ENCODE results near the gene GPR68.

The GPR68 gene

GRCh38 chr14:91207008-91207407 is 37.5 kb downstream of the GPR68 start (continued):
- TF ChIP-seq ZNF148 (tag by site-specific recombination; IDR thresholded peaks at IDR 0.05; ENCODE audit: borderline replicate concordance): no peak
- TF ChIP-seq ZNF585B (tag by site-specific recombination; IDR thresholded peaks at IDR 0.05): no peak
- TF ChIP-seq INSM2 (tag by site-specific recombination; IDR thresholded peaks at IDR 0.05): no peak
- TF ChIP-seq, protein P1, sequence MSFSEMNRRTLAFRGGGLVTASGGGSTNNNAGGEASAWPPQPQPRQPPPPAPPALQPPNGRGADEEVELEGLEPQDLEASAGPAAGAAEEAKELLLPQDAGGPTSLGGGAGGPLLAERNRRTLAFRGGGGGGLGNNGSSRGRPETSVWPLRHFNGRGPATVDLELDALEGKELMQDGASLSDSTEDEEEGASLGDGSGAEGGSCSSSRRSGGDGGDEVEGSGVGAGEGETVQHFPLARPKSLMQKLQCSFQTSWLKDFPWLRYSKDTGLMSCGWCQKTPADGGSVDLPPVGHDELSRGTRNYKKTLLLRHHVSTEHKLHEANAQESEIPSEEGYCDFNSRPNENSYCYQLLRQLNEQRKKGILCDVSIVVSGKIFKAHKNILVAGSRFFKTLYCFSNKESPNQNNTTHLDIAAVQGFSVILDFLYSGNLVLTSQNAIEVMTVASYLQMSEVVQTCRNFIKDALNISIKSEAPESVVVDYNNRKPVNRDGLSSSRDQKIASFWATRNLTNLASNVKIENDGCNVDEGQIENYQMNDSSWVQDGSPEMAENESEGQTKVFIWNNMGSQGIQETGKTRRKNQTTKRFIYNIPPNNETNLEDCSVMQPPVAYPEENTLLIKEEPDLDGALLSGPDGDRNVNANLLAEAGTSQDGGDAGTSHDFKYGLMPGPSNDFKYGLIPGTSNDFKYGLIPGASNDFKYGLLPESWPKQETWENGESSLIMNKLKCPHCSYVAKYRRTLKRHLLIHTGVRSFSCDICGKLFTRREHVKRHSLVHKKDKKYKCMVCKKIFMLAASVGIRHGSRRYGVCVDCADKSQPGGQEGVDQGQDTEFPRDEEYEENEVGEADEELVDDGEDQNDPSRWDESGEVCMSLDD (tag by site-specific recombination; IDR thresholded peaks at IDR 0.05): no peak
- no peak for TF ChIP-seq SCRT2 (tag by site-specific recombination; IDR thresholded peaks at IDR 0.05)
- TF ChIP-seq PATZ1 (tag by site-specific recombination; IDR thresholded peaks at IDR 0.05): no peak
- no peak for TF ChIP-seq ZIC2 (tag by site-specific recombination; IDR thresholded peaks at IDR 0.05)
- TF ChIP-seq IKZF3 (tag by site-specific recombination; IDR thresholded peaks at IDR 0.05): no peak
- TF ChIP-seq ZNF639 (tag by site-specific recombination; IDR thresholded peaks at IDR 0.05): no peak
- no peak for TF ChIP-seq ZNF48 (tag by site-specific recombination; IDR thresholded peaks at IDR 0.05)
- TF ChIP-seq ZNF488 (tag by site-specific recombination; IDR thresholded peaks at IDR 0.05): no peak
- no peak for TF ChIP-seq KLF10 (tag by site-specific recombination; IDR thresholded peaks at IDR 0.05)
- no peak for TF ChIP-seq ZNF155 (tag by site-specific recombination; IDR thresholded peaks at IDR 0.05)

- CTCF ChIA-PET: no interaction called here
Measured at GRCh38 chr14:91205459-91205858, 39.0 kb downstream of the GPR68 start.

More at GRCh38 chr14:91205459-91205858, 39.0 kb downstream of the GPR68 start:
- Histone ChIP-seq H3K27ac (ENCODE audit: extremely low read depth, low read depth, low read length) (no peak overlapping the region), H3K4me3 (ENCODE audit: low read depth, low read length) (no peak overlapping the region), H3K4me1 (ENCODE audit: control insufficient read depth, insufficient read depth, low read length) (no peaks in the 10 kb centered on the region), H3K36me3 (ENCODE audit: control insufficient read depth in 2 of 2, insufficient read depth in 1 of 2, low read length in 2 of 2) (peaks cover 7 to 51% of the 10 kb centered on the region in 2 experiments; a peak in 2 of 3 replicates), H3K9me3 (ENCODE audit: control insufficient read depth, insufficient read depth, low read depth, low read length) (no peaks in the 10 kb centered on the region)
- TF ChIP-seq ZFP37 (tag by site-specific recombination; IDR thresholded peaks at IDR 0.05) (no peak), ZNF513 (tag by site-specific recombination; IDR thresholded peaks at IDR 0.05) (0 out of 2 replicates have a peak, but pooled peaks have one; percentile 27)
- POLR2A ChIA-PET: no interaction called here
